PC-3 (cell line): ENCODE results near the gene MAPKBP1. TPM values are rescaled to one million over a fixed set of nuclear protein-coding genes. Genes with fewer than 3 reads are reported as not detected.

Experiments
- ATAC-seq: fragments of 200-7000 bp; cut with Tn5 transposase; 2 replicates; pipeline ENCODE4 v1.9.1; 2020; ENCODE audit warnings: mild to moderate bottlenecking, moderate library complexity
- BruUV-seq: library from RNA; stranded (reverse); fragments of 400-500 nt; replicated peaks from 2 replicates; lab custom pipeline; 2021; lab: Mats Ljungman, UMichigan
- CTCF ChIA-PET: fragments of 300-600 bp; sonication (Branson Sonifier 250); formaldehyde crosslinking; loops from one replicate; lab custom pipeline; 2022; ENCODE audit warnings: antibody characterized with exemption; lab: Charles Lee
- POLR2A ChIA-PET: fragments of 300-600 bp; sonication (Branson Sonifier 250); formaldehyde crosslinking; loops from one replicate; lab custom pipeline; 2022; ENCODE audit warnings: antibody characterized with exemption; ENCODE audit not compliant: unreplicated experiment; lab: Charles Lee
- DNase-seq: peaks from one replicate; pipeline ENCODE4 v3.0.0-alpha.2; 2015
- H2AFZ ChIP-seq: fragments of 300-600 bp; sonication (generic); 2 replicates; pipeline ENCODE4 v1.6.0; 2016; ENCODE audit warnings: antibody characterized with exemption, low read length
- H3F3A ChIP-seq: fragments of 300-600 bp; sonication (generic); one replicate; pipeline ENCODE4 v1.6.0; 2017; ENCODE audit warnings: antibody characterized with exemption, low read length, control low read depth, mild to moderate bottlenecking; ENCODE audit not compliant: unreplicated experiment
- H3K27ac ChIP-seq: fragments of 300-600 bp; sonication (generic); 2 replicates; pipeline ENCODE4 v1.5.1; 2016; ENCODE audit warnings: mild to moderate bottlenecking, low read length
- H3K27me3 ChIP-seq: fragments of 300-600 bp; sonication (generic); 2 replicates; pipeline ENCODE4 v1.6.1; 2016; ENCODE audit warnings: low read length, mixed read lengths
- H3K36me3 ChIP-seq: fragments of 300-600 bp; sonication (generic); 2 replicates; pipeline ENCODE4 v1.6.1; 2016; ENCODE audit warnings: low read depth, mixed run types, low read length, mixed read lengths
- H3K4me1 ChIP-seq: fragments of 300-600 bp; sonication (generic); 2 replicates; pipeline ENCODE4 v1.5.1; 2016; ENCODE audit warnings: low read length; ENCODE audit not compliant: insufficient read depth
- H3K4me2 ChIP-seq: fragments of 300-600 bp; sonication (generic); 2 replicates; pipeline ENCODE4 v1.6.0; 2016; ENCODE audit warnings: low read length
- H3K4me3 ChIP-seq: fragments of 300-600 bp; sonication (generic); 2 replicates; pipeline ENCODE4 v1.5.1; 2016; ENCODE audit warnings: mild to moderate bottlenecking, low read length, mixed read lengths
- H3K79me2 ChIP-seq: fragments of 300-600 bp; sonication (generic); 2 replicates; pipeline ENCODE4 v1.6.1; 2017; ENCODE audit warnings: low read length, mixed read lengths
- H3K9ac ChIP-seq: fragments of 300-600 bp; sonication (generic); 2 replicates; pipeline ENCODE4 v1.6.0; 2016; ENCODE audit warnings: mild to moderate bottlenecking, low read length
- H3K9me2 ChIP-seq: fragments of 300-600 bp; sonication (generic); replicated peaks from 2 replicates; pipeline ENCODE4 v1.6.1; 2016; ENCODE audit warnings: mixed run types, low read length, mixed read lengths
- H3K9me3 ChIP-seq: fragments of 300-600 bp; sonication (generic); 2 replicates; pipeline ENCODE4 v1.6.1; 2016; ENCODE audit warnings: low read length, mixed read lengths
- H4K20me1 ChIP-seq: fragments of 300-600 bp; sonication (generic); 2 replicates; pipeline ENCODE4 v1.6.1; 2016; ENCODE audit warnings: low read length, mixed read lengths
- CTCF ChIP-seq: fragments of 300-600 bp; sonication (generic); conservative IDR thresholded peaks from 2 replicates; pipeline ENCODE4 v1.5.1; 2017; ENCODE audit warnings: antibody characterized with exemption, low read depth, mild to moderate bottlenecking, low read length
- EZH2 ChIP-seq: fragments of 300-600 bp; sonication (generic); IDR thresholded peaks from one replicate; pipeline ENCODE4 v1.6.1; 2017; ENCODE audit warnings: antibody characterized with exemption, mild to moderate bottlenecking, low read length; ENCODE audit not compliant: unreplicated experiment
- EZH2phosphoT487 ChIP-seq: fragments of 300-600 bp; sonication (generic); IDR thresholded peaks from 2 replicates; pipeline ENCODE4 v1.6.1; 2018; ENCODE audit warnings: mild to moderate bottlenecking, antibody characterized with exemption, low read length, borderline replicate concordance
- intact Hi-C: fragments of 100-400 bp; cut with micrococcal nuclease; formaldehyde crosslinking; loops from 2 replicates; pipeline ENCODE4 v1.9.0; 2023
- total RNA-seq: library from RNA; depleted of rRNA; stranded (reverse); fragments of >200 nt; gene quantifications from 2 replicates; pipeline ENCODE4 v1.2.3, GENCODE V29; 2014

The MAPKBP1 gene
- total RNA-seq, 1 experiment from 2014 or later: 29.1 TPM

- no peak for TF ChIP-seq EZH2
- TF ChIP-seq CTCF: no peak
- TF ChIP-seq EZH2phosphoT487: no peak
- Histone ChIP-seq H3F3A (no peaks in the 10 kb centered on the region), H3K9ac (no peak overlapping the region), H3K27me3 (no peaks in the 10 kb centered on the region), H3K4me2 (no peak overlapping the region), H3K4me1 (peaks cover 17% of the 10 kb centered on the region), H3K36me3 (no peaks in the 10 kb centered on the region), H4K20me1 (no peaks in the 10 kb centered on the region), H3K4me3 (no peak overlapping the region), H3K9me2 (no peaks in the 10 kb centered on the region), H3K9me3 (no peaks in the 10 kb centered on the region), H2AFZ (no peak overlapping the region), H3K79me2 (no peaks in the 10 kb centered on the region), H3K27ac (no peak overlapping the region)
- intact Hi-C loops: no loop called here
- POLR2A ChIA-PET: no interaction called here
- CTCF ChIA-PET: no interaction called here
- no TSS peak for BruUV-seq
- ATAC-seq (no peak), DNase-seq (no peak)
Observed at GRCh38 chr15:41842229-41842628, 67.9 kb downstream of the MAPKBP1 start.

- no peaks in the 10 kb centered on the region for H3K9me2 ChIP-seq
- ATAC-seq: no peak
- ChIA-PET POLR2A (no interaction called here), CTCF (no interaction called here)
- no peaks in the 10 kb centered on the region for H3K9me3 ChIP-seq
- H3K27me3 ChIP-seq: no peaks in the 10 kb centered on the region
- no peaks in the 10 kb centered on the region for H3K79me2 ChIP-seq
- no peak overlapping the region for H3K27ac ChIP-seq
- no peak for DNase-seq
- H3K36me3 ChIP-seq: no peaks in the 10 kb centered on the region; the same call in 1 of the 2 replicates
- no TSS peak for BruUV-seq
- H4K20me1 ChIP-seq: no peaks in the 10 kb centered on the region
- no peaks in the 10 kb centered on the region for H3F3A ChIP-seq
- H3K4me2 ChIP-seq: no peak overlapping the region
- intact Hi-C loops: no loop called here
- H3K9ac ChIP-seq: no peak overlapping the region
- H2AFZ ChIP-seq: no peak overlapping the region
- H3K4me3 ChIP-seq: no peak overlapping the region
- TF ChIP-seq CTCF (no peak), EZH2phosphoT487 (no peak), EZH2 (no peak)
- peaks cover 9% of the 10 kb centered on the region for H3K4me1 ChIP-seq
Observed at GRCh38 chr15:41843571-41843970, 69.3 kb downstream of the MAPKBP1 start.

- Histone ChIP-seq H3K79me2 (no peaks in the 10 kb centered on the region), H3K4me2 (no peak overlapping the region), H3K9ac (no peak overlapping the region), H3F3A (no peaks in the 10 kb centered on the region), H3K36me3 (no peaks in the 10 kb centered on the region; the same call in 1 of the 2 replicates), H4K20me1 (no peaks in the 10 kb centered on the region), H2AFZ (no peak overlapping the region), H3K27me3 (no peaks in the 10 kb centered on the region), H3K27ac (no peak overlapping the region), H3K9me2 (no peaks in the 10 kb centered on the region), H3K4me3 (no peak overlapping the region), H3K9me3 (no peaks in the 10 kb centered on the region), H3K4me1 (no peaks in the 10 kb centered on the region)
- ATAC-seq: no peak
- BruUV-seq: no TSS peak
- ChIA-PET CTCF (no interaction called here), POLR2A (no interaction called here)
- intact Hi-C loops: no loop called here
- no peak for TF ChIP-seq CTCF
- no peak for TF ChIP-seq EZH2
- TF ChIP-seq EZH2phosphoT487: no peak
- DNase-seq: no peak
Observed at GRCh38 chr15:41844814-41845213, 70.5 kb downstream of the MAPKBP1 start.
